Hematopoietic multipotent progenitor cell (in vitro differentiated cells): ENCODE results near the gene ZNF787. TPM values are rescaled to one million over a fixed set of nuclear protein-coding genes. Genes with fewer than 3 reads are reported as not detected.
A peak's percentile ranks its signal among the peaks of the same experiment; 100 is the strongest.
"Not testable (repeated sequence)": the region's sequence is repeated elsewhere in the genome, so short reads cannot be mapped to it uniquely, and the experiment has no call there.

Experiments used
- DNase-seq, 3 donors: peaks; one replicate each; pipeline ENCODE4 v3.0.0-alpha.2; 2011 to 2015; ENCODE audit warnings: low read depth in 2 of 3, low spot score in 2 of 3
- total RNA-seq: library from RNA; depleted of rRNA; stranded (reverse); fragments of >200 nt; gene quantifications from one replicate; pipeline ENCODE4 v1.2.3, GENCODE V29; 2012

ZNF787 gene
- total RNA-seq, 1 donor, result 40.1 TPM

- no peak for DNase-seq
Observed at GRCh38 chr19:56107626-56108351, 13.3 kb downstream of the ZNF787 start.

- DNase-seq, result no peak
Observed at GRCh38 chr19:56106993-56107392, 14.1 kb downstream of the ZNF787 start.

DNA sequence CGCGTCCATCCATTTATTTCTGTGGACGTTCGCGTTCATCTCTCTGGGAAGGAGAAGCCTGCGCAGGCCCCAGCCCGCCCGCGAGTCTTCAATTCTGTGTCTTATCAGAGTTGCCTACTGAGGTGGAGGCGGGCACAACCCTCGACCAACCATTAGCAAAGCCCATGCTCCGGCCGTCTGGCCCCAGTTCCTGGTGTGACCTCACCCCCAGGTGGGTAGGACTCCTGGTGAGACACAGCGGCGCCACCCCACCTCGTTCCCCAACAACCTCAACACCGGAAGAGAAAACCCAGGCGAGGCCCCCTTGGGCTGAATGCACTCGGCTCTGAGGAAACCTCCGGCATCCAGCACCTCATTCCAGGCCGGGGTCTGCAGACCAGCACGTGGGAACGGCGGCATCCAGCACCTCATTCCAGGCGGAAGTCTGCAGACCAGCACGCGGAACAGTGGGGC is 14.7 kb downstream of the ZNF787 start:
- DNase-seq, result no peak

- DNase-seq, result not testable (repeated sequence)
Observed at GRCh38 chr19:56105831-56106396, 15.2 kb downstream of the ZNF787 start.

DNA sequence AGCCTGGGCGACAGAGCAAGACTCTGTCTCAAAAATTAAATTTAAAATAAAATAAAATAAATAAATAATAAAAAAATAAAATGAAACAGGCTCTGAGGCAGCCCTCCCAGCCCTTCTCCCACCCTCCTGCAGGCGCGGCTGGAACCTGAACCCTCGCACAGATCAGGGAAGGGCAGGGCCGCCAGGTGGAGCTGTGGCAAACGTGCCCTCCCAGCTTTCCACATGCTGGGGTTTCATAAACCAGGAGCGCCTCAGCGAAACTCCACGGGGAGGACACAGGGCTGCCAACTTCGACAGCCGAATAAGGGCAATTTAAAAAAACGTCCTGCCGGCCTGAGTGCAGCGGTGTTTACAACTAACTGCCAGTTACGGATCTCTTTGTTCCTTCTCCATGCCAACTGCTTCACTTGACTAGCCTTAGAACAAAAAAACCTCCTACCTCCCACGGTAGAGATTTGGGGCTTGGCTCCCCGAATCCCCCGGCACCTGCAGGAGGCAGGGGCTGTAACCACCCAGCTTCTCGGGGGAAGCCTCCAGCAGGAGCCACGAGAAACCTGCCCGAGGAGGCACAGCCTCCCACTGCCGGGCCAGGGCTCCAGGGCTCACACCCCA is 15.9 kb downstream of the ZNF787 start:
- peak in 2 of 3 donors; percentile 82 to 86 for DNase-seq

DNA sequence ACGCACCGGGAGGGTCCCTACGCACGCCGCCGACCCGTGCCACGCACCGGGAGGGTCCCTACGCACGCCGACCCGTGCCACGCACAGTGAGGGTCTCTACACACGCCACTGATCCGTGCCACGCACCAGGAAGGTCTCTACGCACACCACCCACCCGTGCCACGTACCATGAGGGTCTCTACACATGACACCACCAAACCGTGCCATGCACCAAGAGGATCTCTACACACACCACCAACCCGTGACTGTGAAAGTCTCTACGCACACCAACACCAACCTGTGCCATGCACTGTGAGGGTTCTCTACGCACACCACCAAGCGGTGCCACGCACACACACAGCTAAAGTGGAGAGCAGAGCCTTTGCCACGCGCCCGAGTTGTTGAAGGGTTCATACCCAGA is 16.7 kb downstream of the ZNF787 start:
- no peak for DNase-seq

GRCh38 chr19:56103027-56103614 is 18.0 kb downstream of the ZNF787 start:
- no peak for DNase-seq

DNA sequence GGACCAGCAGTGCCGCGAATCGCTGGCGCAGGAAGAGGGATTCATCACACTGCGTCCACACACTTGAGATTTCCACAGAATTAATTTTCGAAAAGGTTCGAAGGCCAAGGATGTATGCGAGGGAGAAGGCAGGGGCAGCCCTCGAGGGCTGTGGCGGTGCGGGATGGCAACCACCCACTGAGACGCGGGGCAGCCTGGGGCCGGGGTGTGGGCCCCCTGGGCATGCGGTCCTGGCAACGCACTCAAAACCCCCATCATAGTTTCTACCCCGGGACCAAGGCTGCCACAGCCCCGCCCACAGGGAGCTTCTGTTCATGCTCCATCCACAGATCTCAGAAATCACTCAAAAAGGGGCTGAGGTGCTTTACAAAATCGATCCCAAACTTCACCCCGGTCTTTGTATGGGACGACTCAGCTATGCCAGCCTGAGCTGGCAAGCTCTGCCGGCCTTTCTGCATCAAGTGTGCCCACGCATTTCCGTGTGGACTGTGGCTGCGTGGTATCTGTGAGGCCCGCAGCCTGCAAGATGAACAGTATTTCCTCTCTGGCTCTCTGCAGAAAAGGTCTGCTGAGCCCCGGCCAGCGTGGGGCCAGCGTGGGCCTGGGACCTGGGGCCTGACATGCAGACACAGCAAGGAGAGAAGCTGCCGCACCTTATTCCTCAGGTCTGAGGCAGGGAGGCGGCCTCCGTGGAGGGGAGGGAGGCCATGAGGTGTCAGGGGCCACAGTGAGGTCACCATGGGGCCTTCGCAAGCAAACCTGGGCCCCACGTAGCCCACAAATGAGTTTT is 19.2 kb downstream of the ZNF787 start:
- DNase-seq, result no peak

DNA sequence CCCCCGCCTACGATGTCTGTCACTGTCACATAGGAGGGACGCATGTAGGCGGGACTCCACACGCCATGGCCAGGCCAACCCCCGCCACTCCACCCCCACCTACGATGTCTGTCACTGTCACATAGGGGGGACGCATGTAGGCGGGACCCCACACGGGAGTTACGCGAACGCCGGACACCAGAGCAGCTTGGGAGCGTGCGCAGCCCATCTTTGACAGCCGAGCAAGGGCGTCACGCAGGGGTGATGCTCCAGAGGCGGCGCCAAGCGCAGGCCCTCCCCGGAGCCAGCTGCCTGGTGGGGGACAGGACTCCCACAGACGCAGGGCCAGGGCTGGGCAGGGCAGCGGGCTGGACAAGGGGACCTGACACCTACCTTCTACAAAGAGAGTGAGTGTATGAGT is 20.0 kb downstream of the ZNF787 start:
- no peak for DNase-seq

DNA sequence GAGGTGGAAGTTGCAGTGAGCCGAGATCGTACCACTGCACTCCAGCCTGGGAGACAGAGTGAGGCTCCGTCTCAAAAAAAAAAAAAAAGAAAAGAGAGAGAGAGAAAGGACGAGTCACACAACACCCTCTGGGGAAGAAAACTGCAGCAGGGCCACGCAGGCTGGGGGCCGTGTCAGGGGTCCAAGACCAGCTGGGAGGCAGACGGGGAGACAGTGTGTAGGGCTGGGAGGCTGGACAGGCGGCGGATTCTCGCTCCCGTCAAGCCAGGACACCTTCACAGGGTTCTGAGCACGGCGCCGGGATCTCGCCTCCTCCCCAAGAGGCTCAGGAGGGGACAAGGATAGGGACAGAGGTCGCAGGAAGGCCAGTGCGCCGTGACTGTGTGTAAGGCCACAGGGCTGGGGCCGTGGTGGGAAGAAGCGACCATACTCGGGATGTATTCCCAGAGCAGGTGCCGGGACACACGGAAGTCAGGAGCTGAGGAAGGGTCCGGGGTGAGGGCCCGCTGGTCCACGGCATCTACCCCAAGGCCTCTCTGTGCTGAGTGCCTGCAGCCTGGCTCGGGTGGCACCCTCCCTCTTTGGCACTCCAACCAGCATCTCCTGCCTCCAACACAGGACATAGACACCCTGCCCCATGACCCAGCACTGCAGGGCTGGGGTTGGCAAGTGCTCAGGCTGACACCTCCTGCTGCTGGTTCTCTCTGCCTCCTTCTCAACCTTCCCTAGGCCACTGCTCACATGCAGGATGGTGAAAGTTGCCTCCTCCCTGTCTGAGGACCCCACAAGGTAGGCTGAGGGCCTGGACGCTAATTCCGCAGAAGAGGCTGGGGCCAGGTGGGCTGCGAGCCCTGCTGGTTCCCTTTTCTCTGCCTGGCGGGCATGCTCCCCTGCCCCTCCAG is 21.2 kb downstream of the ZNF787 start:
- DNase-seq, result no peak

GRCh38 chr19:56098731-56099568 is 22.1 kb downstream of the ZNF787 start:
- DNase-seq, result no peak

- not testable (repeated sequence) for DNase-seq
Observed at GRCh38 chr19:56098237-56098636, 22.9 kb downstream of the ZNF787 start.

- DNase-seq, result no peak
Observed at GRCh38 chr19:56097776-56098175, 23.3 kb downstream of the ZNF787 start.

GRCh38 chr19:56097306-56097705 is 23.8 kb downstream of the ZNF787 start:
- DNase-seq, result no peak

- DNase-seq, result no peak
Observed at GRCh38 chr19:56096665-56097064, 24.4 kb downstream of the ZNF787 start.

DNA sequence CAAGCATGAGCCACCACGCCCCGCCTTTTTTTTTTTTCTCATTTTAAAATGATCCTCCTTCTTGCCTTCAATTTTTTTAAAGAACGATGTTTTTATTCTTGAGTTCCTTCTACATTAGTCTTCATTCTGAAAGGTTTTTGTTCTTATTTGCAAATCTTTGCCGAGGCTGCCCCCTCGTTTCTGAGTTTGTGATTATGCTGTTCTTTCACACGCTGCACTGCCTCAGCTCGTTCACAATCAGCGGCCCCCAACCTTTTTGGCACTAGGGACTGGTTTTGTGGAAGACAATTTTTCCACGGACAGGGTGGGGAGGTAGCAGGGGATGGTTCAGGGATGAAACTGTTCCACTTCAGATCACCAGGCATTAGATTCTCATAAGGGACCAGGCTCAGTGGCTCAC is 26.6 kb downstream of the ZNF787 start:
- no peak for DNase-seq

DNA sequence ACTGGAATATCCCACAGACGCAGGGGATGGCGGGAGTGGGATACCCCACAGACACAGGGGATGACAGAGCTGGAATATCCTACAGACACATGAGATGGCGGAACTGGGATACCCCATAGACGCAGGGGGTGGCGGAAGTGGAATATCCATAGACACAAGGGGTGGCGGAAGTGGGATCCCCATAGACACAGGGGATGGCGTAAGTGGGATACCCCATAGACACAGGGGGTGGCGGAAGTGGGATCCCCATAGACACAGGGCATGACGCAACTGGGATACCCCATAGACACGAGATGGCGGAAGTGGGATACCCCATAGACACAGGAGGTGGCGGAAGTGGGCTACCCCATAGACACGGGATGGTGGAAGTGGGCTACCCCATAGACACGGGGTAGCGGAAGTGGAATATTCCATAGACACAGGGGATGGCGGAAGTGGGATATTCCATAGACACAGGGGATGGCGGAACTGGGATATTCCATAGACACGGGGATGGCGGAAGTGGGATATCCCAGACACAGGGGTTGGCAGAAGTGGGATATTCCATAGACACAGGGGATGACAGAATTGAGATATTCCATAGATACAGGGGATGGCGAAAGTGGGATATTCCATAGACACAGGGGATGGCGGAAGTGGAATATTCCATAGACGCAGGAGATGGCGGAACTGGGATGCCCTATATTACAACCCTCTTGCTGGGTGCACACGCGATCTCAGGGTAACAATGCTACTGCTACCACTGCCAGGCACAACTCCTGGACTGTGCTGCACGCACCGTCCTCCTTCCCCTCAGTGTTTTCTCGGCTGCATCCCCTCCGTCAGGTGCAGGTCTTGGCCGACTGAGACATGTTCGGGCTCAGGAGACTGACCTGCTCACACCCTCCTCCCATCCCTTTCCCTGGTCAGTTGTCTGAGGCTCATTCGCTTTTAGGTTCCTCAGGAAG is 28.1 kb downstream of the ZNF787 start:
- no peak for DNase-seq
